Measurements from ENCODE around the gene MAPKBP1.
"Not testable (repeated sequence)": the region's sequence is repeated elsewhere in the genome, so short reads cannot be mapped to it uniquely, and the experiment has no call there.

MAPKBP1 gene

DNA sequence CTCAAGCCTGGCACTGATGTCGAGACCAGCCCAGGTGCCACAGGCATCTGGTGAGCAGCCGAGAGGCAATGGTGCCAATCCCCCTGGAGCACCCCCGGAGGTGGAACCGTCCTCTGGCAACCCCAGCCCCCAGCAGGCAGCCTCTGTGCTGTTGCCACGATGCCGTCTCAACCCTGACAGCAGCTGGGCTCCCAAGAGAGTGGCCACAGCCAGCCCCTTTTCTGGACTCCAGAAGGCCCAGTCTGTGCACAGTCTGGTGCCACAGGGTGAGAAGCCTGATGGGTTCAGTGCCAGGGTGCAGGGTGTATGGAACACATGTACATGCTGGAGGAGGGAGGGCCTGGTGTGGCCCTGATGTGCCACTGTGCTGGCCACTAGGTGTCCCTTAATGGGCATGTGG, 48.7 kb downstream of the MAPKBP1 start:
- in situ Hi-C loops (cut with MboI; ENCODE audit: low sequenced_read_pairs), result loop anchor here (25.0 kb wide), 1 partner anchor 361 kb away; no protein-coding TSS in a partner anchor

DNA sequence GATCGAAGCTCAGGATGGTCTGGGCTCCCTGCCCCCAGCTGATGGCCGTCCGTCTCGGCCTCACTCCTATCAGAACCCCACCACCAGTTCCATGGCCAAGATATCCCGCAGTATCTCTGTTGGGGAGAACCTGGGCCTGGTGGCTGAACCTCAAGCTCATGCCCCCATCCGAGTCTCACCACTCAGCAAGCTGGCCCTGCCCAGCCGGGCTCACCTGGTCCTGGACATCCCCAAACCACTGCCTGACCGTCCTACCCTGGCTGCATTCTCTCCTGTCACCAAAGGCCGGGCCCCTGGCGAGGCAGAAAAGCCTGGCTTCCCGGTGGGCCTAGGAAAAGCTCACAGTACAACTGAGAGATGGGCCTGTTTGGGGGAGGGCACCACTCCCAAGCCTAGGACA, 49.2 kb downstream of the MAPKBP1 start:
- in situ Hi-C loops (cut with MboI; ENCODE audit: low sequenced_read_pairs), result loop anchor here (25.0 kb wide), 1 partner anchor 361 kb away; no protein-coding TSS in a partner anchor

DNA sequence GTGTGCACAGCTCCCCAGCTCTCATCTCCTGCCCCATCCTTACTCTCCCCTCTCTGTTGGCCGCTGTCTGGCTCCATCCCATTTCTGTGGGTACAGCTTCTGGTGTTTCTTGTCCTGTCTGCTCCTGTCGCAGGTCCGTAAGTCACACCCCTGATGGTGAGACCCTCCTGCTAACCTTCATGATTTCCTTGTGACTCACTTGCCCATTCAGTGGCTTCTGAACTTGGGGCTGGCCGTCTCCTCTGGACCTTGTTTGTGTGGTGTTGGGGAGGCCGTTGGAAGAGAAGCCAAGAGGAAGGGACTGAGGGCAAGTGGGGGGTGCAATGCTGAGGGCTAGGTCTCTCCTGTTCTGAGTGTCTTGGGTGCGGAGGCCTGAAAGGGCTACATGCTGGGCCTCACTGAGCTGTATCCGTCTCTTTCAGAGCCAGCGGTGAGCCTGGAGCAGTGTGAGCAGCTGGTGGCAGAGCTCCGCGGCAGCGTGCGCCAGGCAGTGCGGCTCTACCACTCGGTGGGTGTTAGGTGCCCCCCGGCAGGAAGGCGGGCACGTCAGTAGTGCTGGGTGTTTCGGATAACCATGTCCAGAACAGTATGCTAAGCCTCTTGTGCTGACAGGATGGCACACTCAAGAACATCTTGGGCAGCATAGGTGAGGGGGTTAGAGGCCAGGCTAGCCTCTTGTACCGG, 49.9 kb downstream of the MAPKBP1 start:
- in situ Hi-C loops (cut with MboI; ENCODE audit: low sequenced_read_pairs), result loop anchor here (25.0 kb wide), 1 partner anchor 362 kb away; no protein-coding TSS in a partner anchor

DNA sequence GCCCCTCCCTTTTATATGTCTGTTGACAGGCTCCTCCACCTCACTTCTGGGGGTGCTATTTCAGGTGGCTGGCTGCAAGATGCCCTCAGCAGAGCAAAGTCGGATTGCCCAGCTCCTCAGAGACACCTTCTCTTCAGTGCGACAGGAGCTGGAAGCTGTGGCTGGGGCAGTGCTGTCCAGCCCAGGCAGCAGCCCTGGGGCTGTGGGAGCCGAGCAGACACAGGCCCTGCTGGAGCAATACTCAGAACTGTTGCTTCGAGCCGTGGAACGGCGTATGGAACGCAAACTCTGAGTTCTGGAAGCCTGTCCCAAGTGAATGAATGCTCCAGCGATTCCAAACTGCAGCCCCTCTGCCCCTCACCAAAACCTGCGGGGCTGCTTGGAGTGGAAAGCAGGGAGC, 50.9 kb downstream of the MAPKBP1 start:
- in situ Hi-C loops (cut with MboI; ENCODE audit: low sequenced_read_pairs), result no loop called here

DNA sequence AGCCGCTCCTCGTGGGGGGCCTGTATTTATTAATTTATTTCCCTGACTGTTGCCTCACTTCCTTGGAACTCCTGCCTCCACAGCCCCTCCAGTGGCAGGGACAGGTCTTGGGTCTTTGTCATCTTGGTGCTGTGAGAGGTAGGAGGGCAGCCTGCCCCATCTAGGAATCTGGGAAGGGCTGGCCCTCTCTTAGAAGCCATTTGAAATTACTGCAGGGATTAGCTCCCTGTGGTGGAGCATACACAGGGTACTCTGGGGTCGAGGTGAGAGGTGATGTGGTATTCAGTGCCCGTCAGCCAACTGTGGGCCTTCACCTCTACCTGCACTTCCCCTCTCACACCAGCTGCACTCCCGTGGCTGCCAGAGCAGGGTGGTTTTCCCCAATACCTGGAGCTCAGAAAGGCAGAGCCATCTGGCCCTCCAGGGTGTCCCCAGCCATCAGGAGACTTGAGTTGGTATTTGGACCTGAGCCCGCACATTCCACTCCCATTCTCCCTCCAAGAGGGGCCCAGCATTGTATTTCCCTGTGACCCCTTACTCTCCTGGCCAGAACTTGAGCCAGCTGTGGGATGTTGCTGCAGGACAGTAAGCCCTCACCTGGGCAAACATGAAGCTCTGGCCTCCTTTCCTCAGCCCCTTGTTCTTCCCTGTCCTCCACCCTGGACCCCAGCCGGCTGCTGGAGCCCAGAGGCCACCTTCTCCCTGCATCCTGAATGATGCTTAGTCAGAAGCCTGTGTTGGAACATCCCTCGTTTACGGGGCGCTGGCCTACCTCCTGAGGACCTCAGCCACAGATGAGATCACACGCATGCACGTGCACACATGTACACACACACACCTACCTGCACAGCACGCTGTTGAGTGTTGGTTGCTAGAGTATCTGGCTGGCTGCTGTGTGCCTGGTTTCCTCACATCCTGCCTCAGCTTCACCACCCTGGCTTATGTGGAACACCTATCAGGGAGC, 51.6 kb downstream of the MAPKBP1 start:
- in situ Hi-C loops (cut with MboI; ENCODE audit: low sequenced_read_pairs), result no loop called here

DNA sequence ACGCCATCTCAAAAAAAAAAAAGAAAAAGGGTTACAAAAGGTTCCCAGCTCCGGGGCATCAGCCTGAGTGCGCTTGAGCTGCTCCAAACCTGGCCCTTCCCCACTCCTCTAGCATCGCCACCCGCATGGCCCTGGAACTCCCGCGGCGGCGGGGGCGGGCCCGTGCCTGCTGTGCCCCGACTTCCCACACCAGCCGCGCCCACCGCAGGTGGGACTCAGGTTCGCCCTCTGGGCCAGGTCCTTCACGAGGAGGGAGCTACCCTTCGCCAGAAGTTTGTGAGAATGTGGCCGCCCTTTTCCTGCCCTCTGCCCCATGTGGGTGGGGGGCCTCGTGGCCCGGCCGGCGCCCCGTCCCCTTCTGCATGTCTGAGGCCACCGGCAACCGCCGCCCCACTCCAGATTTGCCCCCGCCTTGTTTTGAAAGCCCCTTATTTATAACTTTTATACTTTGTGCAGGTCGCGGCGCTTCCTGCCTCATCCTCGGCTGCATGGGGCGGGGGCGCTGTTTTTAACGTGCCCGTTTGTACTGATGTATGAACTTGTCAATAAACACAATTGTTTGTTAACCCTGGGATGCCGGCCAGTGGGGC, 53.1 kb downstream of the MAPKBP1 start:
- in situ Hi-C loops (cut with MboI; ENCODE audit: low sequenced_read_pairs), result no loop called here

DNA sequence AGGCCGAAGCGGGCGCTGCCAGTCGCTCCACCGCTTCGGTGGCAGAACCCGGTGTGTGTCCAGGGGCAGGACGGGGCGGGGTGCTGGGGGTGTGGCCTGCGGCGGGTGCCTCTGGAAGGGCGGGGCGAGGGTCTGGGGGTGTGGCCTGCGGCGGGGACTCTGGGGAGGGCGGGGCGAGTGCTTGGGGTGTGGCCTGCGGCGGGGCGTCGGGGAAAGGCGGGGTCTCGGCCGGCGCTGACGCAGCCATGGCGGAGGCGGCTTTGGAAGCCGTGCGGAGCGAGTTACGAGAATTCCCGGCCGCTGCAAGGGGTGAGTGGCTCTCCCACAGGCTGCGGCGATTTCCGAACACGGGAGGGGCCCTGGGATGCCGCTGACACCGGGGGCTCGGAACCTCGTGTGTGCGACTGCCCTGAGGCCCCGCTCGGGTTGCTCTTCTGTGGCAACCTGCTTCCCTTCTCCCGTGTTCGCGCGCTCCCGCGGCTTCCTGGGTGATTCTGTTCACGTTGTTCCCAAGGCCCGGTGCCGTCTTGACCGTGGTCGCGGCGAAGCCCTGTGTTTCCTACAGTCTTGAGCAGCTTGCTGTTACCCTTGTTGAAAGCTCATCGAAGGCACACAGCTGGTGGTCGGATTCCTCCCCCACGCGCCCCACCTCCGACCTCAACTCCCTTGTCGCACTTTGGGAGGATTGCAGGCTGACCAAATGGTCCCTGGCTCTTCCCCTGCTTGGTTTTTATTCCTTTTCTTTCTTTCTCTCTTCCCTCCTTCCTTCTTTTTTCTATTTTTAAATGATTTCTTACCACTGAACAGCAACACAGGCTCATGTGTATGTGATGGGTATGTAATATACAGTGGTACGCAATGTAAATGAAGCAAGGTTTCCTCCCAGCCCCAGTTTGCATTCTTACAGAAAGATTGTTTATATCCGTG, 53.9 kb downstream of the MAPKBP1 start, which contains the start of gene JMJD7:
Gene JMJD7 (plus strand): TSS at position 213 of the 927 bp plus-strand sequence. CDS start 33 bp downstream, at position 246.
- in situ Hi-C loops (cut with MboI; ENCODE audit: low sequenced_read_pairs), result no loop called here

DNA sequence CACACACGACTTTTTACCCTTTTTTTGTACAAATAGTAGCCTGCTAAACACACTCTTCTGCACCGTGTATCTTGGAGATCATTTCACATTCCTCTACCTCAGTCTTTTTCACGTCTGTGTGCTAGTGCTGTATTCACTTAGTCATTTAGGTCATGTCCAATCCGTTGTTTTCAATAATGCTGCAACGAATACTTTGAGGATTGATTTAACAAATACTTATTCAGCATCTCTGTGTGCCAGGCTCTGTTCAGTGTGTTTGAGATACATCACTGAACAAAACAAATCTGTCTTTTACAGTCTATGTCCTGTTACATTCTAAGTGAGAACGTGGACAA, 54.5 kb downstream of the MAPKBP1 start:
- in situ Hi-C loops (cut with MboI; ENCODE audit: low sequenced_read_pairs), result no loop called here

DNA sequence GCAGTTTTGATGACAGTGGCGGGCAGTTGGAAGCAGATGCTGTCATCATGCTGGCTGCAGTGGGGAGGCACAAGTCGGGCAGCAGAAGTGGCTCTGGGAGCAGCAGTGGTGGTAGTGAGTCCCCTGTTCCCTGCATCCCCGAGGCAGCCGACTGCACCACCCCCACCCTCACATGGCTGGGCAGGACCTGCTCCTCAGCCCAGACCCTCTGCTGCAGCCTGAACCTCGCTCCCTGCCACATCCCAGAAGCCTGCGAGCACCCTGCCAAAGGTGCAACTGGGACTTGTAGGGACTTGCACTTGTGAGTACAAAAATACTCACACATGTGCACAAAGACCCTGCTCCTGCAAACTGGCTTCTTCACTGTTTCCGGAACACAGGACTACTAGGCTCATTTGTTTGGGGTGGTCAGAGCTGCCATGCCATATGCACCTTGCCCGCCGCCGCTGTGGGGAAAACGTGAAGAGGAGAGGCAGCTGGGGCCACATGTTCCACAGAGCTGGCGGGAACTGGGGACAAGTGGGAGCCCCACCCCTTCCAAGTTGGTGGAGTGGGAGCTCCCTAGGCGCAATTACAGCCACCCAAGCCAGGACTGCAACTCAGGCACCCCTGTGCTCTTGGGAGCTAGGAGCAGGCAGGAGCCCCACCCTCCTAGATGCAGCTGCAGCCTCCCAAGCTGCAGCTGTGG, 55.8 kb downstream of the MAPKBP1 start:
- in situ Hi-C loops (cut with MboI; ENCODE audit: low sequenced_read_pairs), result no loop called here

DNA sequence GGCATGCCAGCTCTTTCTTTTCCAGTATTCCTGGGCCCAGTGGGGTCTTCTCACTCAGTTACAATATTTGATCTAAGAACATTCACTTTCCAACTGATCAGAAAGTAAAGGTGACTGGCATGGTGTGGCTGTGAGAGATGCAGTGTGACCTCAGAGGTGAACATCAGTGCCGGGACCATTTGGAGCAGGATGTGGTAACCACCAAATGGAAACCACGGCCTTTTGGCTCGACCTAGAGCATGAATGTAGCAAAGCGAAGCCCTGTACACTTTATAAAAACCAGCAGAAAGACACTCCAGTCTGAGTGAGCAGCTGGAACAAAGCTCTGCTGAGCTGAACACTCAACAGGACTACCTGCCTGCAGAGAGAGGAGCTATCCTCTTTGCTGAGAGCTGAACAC, 57.0 kb downstream of the MAPKBP1 start:
- in situ Hi-C loops (cut with MboI; ENCODE audit: low sequenced_read_pairs), result not testable (repeated sequence)

DNA sequence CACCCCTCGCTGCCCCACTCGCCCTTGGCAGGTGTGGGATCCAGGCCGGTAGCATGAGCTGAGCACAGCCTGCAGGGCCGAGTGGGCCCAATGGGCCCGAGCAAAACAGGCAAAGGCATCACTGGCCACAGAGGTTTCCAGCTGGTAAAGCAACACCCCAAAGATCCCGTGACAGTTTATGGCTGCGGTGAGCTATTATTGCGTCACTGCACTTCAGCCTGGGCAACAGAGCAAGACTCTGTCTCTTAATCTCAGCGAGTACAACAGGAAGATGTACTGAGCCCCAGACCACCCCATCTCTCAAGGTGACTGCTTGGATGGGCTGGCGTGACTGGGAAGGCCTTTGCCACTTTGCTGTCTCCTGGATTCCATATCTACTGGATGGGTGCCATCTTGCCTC, 57.9 kb downstream of the MAPKBP1 start:
- in situ Hi-C loops (cut with MboI; ENCODE audit: low sequenced_read_pairs), result no loop called here

DNA sequence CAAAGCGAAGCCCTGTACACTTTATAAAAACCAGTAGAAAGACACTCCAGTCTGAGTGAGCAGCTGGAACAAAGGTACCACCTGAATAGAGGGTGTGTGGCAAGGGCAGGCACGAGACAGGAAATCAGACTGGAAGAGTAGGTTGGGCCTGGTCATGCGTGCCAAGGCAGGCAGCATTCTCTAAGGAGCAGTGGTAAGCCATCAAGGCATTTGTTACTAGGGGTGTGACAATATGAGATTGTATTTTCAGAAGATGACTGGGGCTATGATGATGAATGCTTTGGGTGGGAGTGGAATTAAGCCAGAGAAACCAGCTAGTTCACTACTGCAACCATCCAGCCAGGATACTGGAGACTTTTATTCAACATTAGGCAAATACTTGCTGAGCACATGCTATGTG, 58.6 kb downstream of the MAPKBP1 start:
- in situ Hi-C loops (cut with MboI; ENCODE audit: low sequenced_read_pairs), result no loop called here

DNA sequence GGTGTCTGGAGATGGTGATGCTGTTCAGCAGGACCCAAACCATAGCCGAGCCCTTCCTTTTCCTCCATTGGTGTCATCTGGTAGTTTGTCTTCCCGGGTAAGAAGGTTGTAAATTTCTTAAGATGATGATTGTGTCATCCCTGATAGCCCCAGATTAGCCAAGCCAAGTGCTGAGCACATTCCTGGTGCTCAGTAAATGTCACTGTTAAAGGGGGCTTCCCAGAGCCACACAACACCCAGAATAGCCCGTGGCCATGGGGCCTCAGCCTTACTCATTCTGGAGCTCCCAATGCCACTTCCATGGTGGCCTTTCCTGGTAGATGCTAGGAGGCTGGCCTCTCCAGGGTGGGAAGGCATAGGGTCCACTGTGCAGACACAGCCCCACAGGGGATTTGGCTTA, 59.8 kb downstream of the MAPKBP1 start:
- in situ Hi-C loops (cut with MboI; ENCODE audit: low sequenced_read_pairs), result no loop called here

DNA sequence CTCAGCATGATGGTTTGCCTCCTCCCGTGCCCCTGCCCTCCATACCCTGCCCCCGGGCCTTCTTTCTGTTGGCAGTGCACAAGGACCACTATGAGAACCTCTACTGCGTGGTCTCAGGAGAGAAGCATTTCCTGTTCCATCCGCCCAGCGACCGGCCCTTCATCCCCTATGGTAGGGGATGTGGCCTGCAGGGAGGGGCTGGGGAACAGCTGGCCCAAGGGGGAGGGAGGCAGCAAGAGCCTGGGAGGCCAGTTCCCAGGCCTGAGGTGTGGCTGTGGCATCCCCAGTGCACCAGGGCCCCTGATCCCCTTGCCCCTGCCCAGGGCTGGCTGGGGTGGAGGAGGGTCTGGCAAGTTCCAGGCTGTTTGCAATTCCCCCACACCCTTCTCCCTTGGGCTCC, 61.8 kb downstream of the MAPKBP1 start:
- in situ Hi-C loops (cut with MboI; ENCODE audit: low sequenced_read_pairs), result no loop called here

DNA sequence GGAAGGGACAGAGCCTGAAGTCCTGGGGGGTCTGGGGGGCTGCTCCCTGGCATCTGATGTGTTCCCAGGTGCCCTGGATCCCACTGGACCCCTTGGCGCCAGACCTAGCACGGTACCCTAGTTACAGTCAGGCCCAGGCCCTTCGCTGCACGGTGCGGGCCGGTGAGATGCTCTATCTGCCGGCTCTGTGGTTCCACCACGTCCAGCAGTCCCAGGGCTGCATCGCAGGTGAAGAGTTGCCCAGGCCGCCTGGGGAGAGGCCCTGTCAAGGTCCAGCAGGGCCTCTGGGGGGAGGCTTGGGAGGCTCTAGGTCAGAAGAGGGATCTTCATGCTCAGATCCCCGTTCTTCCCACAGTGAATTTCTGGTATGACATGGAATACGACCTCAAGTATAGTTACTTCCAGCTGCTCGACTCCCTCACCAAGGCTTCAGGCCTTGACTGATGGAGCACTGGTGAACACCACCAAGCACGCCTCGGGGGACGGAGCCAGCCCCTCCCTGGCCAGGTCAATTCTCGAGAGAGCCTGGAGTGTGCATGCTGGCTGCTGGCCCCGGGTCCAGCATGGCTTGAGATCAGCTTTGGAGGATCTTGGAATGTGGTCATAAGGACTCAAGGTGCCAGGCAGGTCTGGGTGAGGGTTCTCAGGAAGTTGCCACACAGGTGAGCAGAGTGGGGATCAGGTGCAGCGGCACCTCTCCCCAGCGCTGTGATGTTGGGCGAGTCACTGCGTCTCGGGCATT, 62.6 kb downstream of the MAPKBP1 start:
- in situ Hi-C loops (cut with MboI; ENCODE audit: low sequenced_read_pairs), result no loop called here

DNA sequence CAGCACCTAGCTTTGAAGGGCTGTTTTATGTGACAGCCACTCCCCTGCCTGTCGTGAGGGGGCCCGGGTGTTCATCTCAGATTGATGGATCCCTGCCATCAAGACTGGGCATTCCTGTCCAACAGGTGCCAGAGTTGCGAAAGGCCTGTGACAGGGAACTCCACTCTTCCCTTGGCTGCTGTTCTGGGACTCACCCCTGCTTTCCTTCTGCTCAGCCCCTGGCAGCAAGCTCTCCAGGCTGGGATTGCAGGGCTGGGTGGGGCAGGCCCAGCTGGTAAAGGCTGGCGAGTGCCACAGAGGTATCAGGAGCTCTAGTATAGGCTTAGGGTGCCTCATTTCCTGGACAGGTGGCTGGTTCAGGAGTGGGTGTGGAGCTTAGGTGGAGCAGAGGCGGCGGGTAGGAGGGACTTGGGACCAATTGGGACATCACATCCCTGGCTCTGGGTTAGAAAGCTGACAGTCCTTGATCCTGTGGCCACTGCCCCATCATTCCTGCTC, 64.2 kb downstream of the MAPKBP1 start, which contains the start of gene PLA2G4B:
Gene PLA2G4B (plus strand): TSS at position 448 of the 498 bp plus-strand sequence. CDS start 67 bp downstream, outside the sequence.
- in situ Hi-C loops (cut with MboI; ENCODE audit: low sequenced_read_pairs), result no loop called here

DNA sequence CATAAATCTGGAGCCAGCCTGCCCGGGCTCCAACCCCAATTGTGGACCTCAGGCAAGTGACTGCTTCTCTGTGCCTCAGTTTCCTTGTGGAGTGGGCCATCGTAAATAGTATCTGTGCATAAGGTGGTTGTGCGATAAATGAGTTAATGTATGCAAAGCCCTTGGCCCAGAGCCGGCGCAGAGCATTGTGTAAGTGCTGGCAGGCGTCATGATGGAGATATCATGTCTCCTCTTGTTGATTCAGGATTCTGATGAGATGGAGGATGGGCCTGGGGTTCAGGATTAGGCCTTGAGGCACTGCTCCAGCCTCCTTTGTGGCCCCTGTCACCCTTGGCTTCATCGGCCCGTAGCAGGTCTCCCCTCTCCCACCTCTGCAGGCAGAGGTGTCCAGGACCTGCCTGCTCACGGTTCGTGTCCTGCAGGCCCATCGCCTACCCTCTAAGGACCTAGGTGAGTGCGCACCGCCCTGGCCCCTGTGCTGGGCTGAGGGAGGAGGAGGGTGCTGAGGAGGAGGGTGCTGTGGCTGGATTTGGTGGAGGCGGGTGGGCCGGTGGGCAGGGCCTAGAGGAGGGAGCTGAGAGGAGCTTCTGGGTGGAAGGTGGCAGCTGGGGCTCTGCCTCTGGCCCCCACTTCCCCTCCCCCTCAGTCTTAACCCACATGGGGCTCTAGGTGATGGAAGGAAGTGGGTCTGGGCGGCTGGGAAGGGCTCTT, 65.7 kb downstream of the MAPKBP1 start:
- in situ Hi-C loops (cut with MboI; ENCODE audit: low sequenced_read_pairs), result no loop called here

DNA sequence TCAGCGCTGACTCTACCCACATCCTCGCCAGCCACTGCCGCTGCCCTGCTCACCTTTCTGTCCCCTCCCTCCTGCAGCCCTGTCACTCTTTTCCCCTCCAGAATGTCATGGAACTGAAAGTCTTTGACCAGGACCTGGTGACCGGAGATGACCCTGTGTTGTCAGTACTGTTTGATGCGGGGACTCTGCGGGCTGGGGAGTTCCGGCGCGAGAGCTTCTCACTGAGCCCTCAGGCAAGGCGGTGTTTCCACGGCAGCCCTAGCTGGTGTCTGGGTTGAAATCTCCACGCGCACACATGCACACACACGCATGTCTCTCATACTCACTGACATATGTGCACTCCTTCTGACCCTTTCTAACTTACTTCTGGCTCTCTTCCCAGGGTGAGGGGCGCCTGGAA, 66.4 kb downstream of the MAPKBP1 start:
- in situ Hi-C loops (cut with MboI; ENCODE audit: low sequenced_read_pairs), result no loop called here
